NCI-H2081 (cell line): ENCODE measurements around the gene SPATA24.
"Not testable (repeated sequence)": the region's sequence is repeated elsewhere in the genome, so short reads cannot be mapped to it uniquely, and the experiment has no call there.

ENCODE experiments used
- DNase-seq, 2 experiments: peaks; one replicate each; lab custom pipeline; 2025; lab: John Stamatoyannopoulos, UW

SPATA24 gene

DNA sequence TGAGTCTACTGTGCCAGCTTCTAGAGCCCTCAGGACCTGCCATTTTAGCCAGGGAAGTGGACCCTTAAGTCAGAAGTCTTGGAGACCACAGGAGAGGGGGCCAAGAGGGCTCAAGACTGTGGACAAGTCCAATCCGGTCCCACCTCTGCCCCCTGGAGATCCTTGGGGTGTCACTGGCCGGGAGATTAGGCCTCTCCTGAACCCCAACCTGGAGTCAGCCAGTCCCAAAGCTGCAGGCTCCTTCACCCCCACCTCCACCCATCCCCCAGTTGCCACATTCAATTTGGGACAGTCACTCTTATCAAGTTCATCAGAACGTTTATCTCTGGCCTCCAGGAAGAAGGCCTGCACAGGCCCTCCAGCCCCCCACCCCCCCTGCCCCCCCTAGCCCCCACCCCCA is 21.1 kb downstream of the SPATA24 start:
- no peak for DNase-seq

DNA sequence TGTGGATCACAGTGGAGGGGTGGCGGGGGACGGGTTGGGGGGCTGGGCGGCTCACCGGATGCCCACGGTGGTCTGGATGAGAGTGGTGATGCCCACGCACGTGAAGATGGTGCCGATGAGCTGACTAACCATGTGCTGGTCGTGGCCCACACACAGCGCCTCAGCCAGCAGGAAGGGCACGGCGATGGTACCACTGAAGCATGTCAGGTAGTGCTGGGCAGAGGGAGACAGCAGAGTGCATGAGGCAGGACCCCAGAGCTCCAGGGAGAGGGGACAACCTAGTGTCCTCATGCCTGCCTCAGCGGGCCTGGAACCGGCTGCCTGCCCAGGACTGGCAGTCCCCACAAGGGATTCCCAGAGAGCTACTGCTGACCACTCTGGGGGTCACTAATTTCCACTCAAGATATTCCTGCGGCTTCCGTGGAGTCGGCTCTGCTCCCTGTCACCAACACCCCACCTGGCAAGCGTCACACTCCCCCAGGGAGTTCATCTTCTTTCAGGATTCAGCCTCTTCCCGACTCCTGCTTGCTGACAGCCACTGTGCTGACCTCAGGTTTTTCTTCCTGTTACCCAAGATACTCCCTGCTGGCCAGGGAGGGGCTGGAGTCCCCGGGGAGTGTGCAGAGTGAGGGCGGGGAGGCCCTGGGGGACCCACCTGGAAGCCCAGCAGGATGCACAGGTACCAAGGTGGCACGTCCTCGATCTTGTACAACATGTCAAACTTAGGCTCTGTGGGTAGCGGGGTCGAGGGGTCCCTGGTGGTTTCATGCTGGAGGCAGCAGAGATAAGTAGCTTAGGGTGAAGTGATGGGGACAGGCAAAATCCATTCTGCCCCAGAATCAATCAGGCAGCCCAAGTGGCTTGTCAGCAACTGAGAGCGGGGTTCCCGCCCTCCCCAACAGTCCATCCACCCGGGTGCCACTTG is 21.8 kb downstream of the SPATA24 start:
- no peak for DNase-seq

DNA sequence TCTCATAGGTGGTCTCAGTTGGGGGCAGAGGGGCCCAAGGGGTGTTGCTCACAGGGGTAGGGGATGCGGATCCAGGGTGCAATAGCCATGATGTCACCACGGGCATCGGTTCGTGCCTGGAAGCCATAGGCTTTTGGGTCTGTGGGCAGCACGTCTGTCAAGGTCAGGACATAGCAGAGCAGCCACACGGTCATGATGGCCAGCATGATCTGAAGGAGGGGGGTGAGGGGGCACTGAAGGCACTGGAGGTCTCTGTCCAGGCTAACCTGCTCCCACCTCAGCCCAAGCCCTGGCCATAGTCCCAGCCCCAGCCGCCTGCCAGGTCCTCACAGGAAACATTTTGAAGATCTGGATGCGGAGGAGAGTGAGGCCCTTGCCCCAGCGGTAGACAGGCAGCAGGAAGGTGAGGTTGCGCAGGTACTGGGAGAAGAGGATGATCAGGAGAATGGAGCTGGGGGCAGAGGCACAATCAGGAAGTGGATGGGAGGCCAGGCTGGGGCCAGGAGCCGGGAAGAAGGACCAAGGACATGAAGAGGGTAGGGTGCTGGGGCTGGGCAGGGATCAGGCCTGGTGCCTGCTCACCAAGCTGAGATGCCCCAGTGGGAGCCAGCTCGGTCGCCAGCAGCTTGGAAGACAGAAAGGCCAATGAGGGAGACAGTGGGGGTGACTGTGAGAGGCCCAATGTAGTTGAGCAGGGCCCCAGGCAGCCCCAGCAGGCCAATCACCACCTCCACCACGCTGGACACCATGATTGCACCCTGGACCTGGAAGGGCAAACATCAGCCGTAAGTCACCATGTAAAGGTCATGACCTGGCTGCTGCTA is 24.1 kb downstream of the SPATA24 start:
- DNase-seq = no peak

DNA sequence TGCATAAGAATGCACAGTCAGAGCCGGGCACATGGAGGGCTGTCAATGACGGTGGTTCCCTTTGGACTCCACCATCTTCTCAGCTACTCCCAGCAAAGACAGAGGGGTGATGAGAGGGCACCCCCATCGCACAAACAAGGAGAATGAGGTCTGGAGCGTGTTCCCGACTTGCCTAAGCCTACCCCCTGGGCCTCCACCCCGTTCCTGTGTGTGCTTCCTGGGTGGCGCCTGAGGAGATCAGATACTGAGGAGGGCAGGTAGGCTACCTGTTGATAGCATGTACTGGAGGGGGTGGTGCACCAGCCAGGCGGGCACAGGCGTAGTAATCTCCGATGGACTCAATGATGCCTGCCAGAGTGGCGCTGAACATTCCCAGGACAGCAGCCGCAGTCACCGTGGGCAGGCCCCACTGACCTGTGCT is 24.9 kb downstream of the SPATA24 start:
- no peak for DNase-seq

DNA sequence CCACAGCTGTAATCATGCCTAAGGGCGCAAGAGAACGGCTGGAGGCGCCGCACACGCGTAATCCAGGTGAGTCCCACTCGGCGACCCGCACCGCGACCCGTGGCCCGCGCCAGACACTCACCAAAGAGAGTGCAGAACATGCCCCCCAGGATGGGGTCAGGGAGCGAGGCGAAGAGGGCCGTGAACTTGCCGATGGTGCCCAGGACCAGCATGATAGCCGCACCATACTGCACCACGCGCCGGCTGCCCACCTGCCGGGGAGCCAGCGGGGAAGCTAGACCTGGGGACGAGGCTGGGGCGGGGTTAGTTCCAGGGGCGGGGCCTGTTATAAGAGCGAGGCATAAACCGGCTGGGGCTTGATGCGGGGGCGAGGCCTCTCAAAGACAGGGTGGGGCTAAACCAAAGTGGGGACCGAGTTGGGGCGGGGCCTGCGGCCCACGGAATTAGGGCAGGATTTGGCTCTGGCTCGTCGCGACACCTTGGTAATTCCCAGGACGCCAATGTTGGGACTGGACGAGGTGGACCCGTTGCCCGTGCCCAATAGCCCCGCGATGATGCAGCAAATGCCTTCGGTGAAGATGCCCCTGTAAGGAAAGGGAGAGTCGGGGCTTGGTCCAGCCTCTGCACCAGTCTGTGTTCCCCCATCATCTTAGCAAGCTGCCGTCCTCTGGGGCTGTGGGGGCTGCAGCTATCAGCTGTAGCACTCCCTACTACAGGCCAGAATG is 25.6 kb downstream of the SPATA24 start:
- DNase-seq = no peak

DNA sequence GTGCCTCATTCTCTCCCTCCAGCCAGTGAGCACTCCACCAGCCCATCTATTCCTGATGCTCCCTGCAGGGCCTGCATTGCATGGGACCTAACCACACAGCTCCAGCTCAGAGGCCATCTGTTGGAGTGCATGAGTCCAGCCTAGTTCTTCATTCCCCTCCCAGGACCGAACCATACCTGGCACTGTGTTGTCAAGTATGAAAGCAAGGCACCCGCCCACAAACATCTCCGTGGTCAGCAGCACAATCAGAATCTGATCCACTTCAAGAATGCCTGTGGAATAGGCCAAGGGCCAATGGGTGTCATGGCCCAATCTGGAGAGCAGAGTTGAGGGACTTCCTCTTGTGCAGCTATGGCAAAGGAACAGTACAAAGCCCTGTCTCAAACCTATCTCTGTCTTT is 26.7 kb downstream of the SPATA24 start:
- DNase-seq = no peak

DNA sequence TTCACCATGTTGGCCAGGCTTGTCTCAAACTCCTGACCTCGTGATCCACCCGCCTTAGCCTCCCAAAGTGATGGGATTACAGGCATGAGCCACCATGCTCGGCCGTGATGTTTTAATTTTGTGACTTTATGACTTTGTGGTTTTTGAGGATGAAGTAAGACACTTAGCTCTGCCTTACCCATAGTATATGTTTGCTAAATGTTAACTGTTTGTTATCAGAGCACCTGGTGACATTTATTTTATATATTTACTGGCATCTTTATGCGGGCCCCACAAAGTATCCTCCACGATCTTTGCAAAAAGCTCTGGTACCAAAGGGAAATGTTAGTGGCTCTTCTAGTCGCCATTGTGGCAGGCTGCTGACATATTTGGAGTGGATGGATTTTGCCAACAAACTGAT is 27.5 kb downstream of the SPATA24 start:
- no peak for DNase-seq

DNA sequence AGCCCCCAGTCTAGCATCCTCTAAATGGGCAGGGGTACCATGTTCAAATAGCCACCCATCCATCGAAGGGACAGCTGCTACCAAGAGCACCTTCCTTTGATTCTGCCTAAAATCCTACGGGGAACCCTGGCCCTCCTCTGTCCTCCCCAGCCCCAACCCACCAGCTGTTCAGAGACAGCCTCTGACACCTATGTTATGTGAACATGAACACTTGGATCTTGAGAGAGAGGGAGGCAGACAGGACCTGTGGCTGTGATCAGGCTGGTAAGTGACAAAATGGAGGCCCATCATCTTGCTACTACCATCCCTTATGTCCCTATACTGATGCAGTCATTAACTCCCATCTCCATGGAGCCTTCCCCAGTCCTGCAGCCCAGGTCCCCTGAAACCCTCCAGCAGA is 29.0 kb downstream of the SPATA24 start:
- DNase-seq = no peak

DNA sequence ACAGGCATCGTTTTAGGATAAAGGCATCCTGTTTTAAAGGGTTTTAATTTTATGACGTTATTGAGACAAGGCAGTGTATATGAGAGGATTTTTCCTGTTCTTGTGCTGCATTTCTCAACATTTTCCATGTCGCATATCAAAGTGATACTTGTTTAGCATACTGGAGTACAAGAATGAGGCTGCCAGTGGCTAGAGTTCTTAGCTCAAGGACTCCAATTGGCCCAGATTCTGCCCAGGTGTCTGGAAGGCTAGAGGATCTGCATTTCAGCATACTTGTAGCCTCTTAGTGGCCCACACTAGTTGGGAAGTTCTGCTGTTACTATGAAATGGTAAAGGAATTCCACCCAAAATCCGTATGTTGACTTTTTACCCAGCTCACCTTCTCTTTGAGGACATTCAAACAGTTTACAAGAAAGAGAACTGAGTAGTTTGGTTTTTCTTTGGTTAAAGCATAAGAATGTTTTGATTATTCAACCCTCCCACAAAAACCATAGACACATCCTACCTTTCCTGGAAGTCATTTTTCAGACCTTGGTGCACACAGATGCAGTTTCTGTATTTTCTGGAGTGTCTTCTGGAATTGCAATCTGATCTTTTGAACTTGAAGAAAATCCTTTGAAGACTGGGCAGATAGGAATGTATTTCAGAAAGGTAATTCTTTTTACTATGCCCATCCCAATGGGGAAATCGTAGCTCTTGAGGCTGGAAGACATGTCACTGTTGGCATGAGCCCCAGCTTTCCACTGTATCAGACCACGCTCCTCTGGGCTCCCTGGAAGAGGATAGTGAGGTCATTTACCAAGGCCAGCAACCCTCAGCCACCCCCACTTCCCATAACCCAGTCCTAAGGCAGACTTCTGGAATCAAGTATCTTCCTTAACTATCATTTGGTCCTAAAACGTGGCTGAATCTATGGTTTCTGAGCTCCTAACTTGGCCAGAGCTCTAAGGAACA is 32.1 kb downstream of the SPATA24 start:
- DNase-seq = no peak

DNA sequence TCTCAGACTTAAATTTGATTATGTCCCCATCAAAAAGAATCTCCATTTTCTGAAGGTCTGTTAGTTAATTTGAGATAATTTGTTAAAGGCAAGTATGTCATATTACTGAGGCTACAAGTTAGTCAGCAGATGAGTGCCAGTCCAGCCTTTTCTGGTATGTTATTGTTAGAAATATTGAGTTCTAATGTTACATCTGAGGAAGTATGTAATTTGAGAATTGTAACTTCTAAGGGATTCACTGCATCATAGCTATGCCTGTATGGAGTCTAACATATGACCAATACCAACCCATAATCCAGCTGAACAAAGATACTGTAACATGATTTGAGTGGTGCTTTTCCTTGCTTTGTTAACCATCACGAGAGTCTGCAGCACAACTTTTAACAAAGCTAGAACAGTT is 34.7 kb downstream of the SPATA24 start:
- no peak for DNase-seq

DNA sequence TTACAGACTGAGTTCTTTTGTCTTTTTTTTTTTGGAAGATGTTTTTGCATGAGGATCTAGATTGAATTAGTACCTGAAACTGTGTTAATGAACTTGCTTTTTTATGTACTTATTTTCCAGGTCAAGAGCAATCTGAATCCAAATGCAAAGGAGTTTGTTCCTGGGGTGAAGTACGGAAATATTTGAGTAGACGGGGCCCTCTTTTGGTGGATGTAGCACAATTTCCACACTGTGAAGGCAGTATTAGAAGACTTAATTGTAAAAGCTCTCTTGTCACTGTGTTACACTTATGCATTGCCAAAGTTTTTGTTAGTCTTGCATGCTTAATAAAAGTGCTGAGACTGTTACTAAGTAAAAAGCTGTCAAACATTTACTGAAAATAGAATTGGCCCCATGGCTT is 35.3 kb downstream of the SPATA24 start:
- no peak for DNase-seq

DNA sequence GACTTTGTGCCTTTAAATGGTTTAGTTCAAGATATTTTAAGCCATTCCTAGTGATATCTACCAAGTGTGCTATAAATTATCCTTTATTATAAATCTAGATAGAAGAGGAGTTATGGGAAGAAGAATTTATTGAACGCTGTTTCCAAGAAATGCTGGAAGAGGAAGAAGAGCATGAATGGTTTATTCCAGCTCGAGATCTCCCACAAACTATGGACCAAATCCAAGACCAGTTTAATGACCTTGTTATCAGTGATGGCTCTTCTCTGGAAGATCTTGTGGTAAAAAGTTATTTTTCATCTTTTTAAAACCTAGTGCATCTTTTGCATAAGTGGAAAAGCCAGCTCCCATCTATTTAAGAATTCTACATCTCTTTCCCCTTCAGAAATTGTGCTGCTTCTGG is 39.4 kb downstream of the SPATA24 start:
- no peak for DNase-seq

DNA sequence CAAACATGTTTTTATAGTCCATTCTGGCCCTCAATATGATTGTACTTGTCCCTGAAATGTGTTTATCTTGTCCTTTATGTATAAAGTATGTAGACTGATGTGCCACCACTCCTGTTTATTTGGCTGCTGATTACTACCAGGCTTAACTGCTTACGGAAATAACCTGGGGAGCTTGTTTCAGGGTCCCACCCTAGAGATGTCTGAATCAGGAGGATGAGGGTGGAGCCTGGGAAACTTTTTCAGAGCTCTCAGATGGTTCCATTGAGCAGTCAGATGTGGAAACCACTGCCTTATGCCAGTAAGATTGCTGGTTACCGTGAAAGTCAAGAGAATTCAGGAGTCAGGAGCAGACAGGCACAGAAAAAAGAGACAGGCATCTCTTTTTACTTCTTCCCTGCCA is 40.0 kb downstream of the SPATA24 start:
- no peak for DNase-seq

DNA sequence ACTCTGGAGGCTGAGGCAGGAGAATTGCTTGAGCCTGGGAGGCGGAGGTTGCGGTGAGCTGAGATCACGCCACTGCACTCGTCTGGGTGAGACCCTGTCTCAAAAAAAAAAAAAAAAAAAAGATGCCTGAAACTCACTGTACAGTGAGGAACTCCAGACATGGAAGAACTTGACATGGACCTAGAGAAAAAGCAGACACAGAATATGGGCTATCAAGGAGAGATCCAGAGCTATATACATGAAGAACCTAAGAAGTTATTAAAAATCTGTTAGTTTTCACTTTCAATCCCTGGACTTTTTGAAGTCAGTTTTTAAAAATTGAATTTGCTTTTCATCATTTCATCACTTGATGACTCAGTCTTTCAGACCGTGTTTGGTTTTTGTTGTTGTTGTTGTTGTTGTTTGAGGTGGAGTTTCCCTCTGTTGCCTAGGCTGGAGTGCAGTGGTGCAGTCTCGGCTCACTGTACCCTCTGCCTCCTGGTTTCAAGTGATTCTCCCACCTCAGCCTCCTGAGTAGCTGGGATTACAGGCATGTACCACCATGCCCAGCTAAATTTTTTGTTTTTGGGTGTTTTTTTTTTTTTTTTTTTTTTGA is 42.0 kb downstream of the SPATA24 start:
- no peak for DNase-seq

DNA sequence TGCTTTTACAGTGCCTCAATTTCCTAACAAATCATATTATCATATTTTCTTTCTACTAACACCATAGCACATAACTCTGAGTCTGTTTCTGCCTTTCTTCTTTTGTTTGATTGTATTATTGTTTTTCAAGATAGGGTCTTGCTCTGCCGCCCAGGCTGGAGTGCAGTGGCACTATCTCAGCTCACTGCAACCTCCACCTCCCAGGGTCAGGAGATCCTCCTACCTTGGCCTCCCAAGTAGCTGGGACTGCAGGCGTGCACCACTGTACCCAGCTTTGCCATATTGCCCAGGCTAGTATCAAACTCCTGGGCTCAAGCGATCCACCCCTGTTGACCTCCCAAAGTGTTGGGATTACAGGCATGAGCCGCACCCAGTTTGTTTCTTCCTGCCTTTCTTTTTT is 43.5 kb downstream of the SPATA24 start:
- DNase-seq = no peak

DNA sequence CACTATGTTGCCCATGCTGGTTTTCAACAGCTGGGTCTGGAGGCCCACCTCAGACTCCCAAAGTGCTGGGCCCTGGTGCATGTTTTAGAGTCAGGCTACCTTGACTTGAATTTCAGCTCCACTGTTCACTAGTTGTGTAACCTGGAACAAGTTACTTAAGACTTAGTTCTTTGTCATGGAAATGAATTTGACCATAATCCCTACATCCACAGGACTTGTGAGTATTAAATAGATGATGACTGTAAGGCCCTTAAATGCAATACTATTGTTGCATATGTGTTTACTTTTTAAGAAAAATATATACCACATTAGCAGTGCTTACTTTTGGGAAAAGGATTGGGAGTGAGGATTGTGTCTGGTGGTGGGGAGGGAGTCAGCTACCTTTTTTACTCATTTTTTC is 45.8 kb downstream of the SPATA24 start:
- DNase-seq = no peak

DNA sequence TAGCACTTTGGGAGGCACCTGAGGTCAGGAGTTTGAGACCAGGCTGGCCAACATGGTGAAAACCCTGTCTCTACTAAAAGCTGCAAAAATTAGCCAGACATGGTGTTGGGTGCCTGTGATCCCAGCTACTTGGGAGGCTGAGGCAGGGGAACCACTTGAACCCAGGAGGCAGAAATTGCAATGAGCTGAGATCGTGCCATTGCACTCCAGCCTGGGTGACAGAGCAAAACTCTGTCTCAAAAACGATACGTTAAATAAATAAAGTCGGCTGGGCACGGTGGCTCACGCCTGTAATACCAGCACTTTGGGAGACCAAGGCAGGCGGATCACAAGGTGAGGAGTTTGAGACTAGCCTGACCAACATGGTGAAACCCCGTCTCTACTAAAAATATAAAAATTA is 48.0 kb downstream of the SPATA24 start:
- not testable (repeated sequence) for DNase-seq

DNA sequence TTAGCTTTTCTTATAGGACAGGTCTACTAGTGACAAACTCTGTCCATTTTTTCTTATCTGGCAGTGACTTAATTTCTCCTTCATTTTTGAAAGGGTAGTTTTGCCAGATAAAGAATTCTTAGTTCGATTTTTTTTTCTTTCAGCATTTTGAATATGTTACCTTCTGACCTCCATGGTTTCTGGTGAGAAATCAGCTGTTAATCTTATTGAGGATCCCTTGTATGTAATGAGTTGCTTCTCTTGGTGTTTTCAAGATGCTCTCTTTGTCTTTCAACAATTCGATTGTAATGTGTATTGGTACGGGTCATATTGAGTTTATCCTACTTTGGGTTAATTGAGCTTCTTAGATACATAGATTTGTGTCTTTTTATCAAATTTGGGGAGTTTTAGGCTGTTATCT is 49.7 kb downstream of the SPATA24 start:
- DNase-seq = no peak

DNA sequence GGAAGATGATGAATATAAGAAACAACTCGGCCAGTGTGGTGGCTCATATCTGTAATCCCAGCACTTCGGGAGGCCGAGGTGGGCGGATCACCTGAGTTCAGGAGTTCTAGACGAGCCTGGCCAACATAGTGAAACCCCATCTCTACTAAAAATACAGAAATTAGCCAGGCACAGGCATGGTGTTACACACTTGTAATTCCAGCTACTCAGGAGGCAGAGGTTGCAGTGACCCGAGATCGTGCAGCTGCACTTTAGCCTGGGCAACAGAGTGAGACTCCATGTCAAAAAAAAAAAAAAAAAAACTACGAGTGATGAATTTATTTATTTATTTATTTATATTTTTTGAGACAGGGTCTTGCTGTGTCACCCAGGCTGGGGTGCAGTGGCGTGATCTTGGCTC is 56.0 kb downstream of the SPATA24 start:
- DNase-seq = not testable (repeated sequence)
